HG03457 (cell line): ENCODE data around the gene CD58.

Experiments used
- ATAC-seq: cut with Tn5 transposase; IDR thresholded peaks from one replicate; pipeline ENCODE4 v1.9.1; 2021; ENCODE audit warnings: moderate number of reproducible peaks; ENCODE audit not compliant: unreplicated experiment

The CD58 gene

GRCh38 chr1:116513956-116514355 lies 56.9 kb downstream of the CD58 start:
- no peak for ATAC-seq

DNA sequence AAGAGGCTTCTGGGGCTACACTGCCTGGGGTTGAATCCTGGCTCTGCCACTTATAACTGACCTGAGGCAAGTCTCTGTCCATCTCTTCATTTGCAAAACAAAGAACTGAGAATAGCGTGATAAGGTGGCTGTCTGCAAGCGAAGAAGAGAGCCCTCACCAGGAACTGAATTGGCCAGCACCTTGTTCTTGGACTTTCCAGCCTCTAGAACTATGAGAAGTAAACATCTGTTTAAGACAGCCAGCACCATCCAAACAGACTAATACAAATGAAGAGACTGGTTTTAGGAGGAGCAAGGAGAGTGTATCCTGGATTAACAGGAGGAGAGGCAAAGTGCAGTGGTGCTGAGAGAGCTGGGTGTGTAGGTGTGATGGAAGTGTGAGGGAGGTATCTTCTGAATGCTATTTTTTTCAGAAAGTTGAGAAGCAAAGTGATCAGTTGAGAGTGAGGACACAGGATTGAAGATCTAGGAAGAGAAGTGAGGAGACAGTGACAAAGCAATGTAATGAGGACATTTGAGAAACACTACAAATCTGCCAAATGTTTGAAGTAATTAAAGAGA lies 59.3 kb downstream of the CD58 start:
- no peak for ATAC-seq

DNA sequence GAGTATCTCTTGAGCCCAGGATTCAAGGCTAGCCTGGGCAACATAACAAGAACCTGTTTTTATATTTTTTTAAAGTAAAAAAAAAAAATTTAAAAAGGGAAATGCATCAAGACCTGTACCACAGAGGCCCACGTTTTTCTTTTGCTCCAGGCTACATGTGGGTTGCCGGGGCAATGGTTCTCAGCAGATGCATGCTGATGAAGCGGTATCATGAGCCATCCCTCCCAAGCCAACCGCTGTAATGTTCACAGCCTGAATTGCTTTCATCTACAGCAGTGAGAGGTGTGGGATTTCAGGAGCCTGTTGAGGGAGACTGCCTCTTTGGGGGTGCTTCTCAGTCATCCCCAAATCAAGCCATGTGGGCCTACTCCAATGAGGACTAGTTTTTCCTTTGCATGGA lies 60.5 kb downstream of the CD58 start:
- no peak for ATAC-seq

- peak; percentile 34 for ATAC-seq
These were observed 61.5 kb downstream of the CD58 start for GRCh38 chr1:116508984-116509980.

- ATAC-seq, result no peak
These were observed 62.5 kb downstream of the CD58 start for GRCh38 chr1:116508085-116508983.

DNA sequence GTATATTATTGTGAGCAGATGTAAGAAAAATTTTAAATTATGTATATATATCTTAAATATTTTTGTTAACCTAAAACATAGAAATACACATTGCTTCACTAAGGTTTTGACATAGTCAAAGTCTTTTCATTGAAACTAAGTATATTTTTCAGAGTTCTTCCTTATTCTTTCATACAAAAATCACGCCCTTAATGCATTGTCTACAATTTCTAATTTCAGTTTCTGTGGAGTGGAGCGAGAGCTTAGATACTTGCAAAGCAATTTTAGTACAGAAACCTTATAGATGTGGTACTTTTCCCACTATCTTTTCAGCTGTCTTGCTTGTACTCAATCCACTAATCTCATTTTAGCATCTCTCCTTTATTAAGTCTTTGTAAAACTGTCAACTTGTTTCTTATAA lies 63.2 kb downstream of the CD58 start:
- ATAC-seq, result no peak

- no peak for ATAC-seq
These were observed 64.5 kb downstream of the CD58 start for GRCh38 chr1:116506132-116507004.

GRCh38 chr1:116504308-116505156 lies 66.3 kb downstream of the CD58 start:
- ATAC-seq, result peak; percentile 87

GRCh38 chr1:116503546-116504307 lies 67.1 kb downstream of the CD58 start:
- no peak for ATAC-seq

DNA sequence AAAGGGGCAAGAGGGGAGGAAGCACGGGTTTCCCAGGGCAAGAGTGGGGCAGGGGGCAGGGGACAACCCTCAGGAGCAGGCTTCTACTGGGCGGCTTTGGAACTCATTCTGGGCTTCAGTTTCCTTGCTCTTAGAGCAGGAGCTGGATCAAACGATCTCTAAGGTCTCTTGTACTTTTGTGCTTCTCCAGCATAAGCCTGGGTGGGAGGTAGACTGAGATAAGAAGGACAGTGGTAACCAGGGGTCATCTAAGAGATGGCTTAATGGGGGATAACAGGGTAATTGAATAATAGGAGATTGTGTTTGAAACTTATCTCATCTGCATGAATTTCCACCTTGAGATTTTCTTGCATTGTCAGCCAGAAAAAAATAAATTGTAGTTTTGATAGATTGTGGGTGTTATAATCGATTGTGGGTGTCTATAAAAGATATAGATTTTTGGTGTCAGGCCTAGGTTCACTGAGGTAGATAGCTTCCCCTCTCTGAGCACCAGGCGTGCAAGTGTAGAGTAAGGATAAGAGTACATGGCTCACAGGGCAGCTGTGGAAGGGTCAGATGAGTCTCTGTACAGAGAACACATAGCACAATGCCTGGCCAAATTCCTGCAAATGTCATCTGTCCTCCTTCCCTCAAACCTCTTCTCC lies 68.0 kb downstream of the CD58 start:
- ATAC-seq, result no peak

GRCh38 chr1:116501870-116502244 lies 69.0 kb downstream of the CD58 start:
- ATAC-seq, result no peak

GRCh38 chr1:116501125-116501869 lies 69.5 kb downstream of the CD58 start:
- ATAC-seq, result no peak

- no peak for ATAC-seq
These were observed 71.8 kb downstream of the CD58 start for GRCh38 chr1:116498789-116499628.

- no peak for ATAC-seq
These were observed 73.2 kb downstream of the CD58 start for GRCh38 chr1:116497656-116498055.

DNA sequence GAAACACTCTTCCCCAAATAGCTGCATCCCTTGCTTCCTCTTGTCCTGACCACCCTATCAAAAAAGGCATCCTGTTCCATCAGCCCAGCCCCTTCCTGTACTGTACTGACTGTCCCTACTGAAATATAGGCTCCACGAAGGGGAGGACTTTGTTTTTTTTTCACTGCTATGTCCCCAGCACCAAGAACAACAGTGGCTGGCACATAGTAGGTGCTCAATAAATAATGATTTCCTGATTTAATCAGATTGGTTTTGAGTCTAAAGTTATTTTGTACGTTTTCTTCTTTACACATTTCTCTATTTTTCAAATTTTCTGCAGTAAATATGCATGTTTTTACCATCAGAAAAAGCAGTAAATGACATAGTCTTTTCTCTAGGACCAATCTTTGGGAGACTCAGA lies 73.9 kb downstream of the CD58 start:
- no peak for ATAC-seq

- no peak for ATAC-seq
These were observed 74.4 kb downstream of the CD58 start for GRCh38 chr1:116496380-116496779.

DNA sequence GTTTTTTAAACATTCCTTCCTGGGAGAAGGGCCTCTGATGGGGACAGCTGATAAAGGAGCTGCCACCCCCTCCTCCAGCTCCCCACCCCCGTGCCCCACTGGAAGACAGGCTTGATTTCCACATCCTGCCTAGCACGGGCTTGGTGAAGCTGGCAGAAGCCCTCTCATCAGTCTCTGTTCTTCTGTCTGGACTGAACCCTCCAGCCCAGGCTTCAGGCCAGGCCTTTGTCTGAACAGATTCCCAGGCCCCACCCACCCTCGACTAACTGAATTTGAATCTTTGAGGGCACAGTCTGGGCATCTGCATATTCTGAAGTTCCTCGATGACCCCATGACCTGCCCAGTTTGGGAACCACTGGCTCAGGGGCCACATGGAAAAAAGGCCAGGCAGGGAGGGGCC lies 75.3 kb downstream of the CD58 start:
- no peak for ATAC-seq
